SU-DHL-6 (cell line): ENCODE results near the gene THSD7A.

Experiments used
- H2AFZ ChIP-seq: fragments of 200-600 bp; sonication (generic); 2 replicates; pipeline ENCODE4 v1.6.1; 2014; ENCODE audit warnings: low read depth, mild to moderate bottlenecking, moderate library complexity, mixed read lengths, antibody characterized with exemption, low read length; ENCODE audit not compliant: severe bottlenecking
- H3F3A ChIP-seq: fragments of 200-600 bp; shearing (Covaris generic); 2 replicates; pipeline ENCODE4 v1.6.0; 2016; ENCODE audit warnings: antibody characterized with exemption, mild to moderate bottlenecking; ENCODE audit not compliant: insufficient read depth
- H3K27ac ChIP-seq: fragments of 200-600 bp; sonication (generic); 2 replicates; pipeline ENCODE4 v1.5.1; 2016; ENCODE audit warnings: low read depth, mild to moderate bottlenecking, low read length, moderate library complexity, mixed read lengths
- H3K27me3 ChIP-seq: fragments of 200-600 bp; sonication (generic), shearing (Covaris generic); 2 replicates; pipeline ENCODE4 v1.6.0; 2014; ENCODE audit warnings: mild to moderate bottlenecking, low read length
- H3K36me3 ChIP-seq: fragments of 200-600 bp; sonication (generic); 2 replicates; pipeline ENCODE4 v1.6.1; 2014; ENCODE audit warnings: mild to moderate bottlenecking, low read length, mixed read lengths
- H3K4me2 ChIP-seq: fragments of 300-600, 200-600 bp; shearing (Covaris generic), sonication (generic); 2 replicates; pipeline ENCODE4 v1.6.0; 2014; ENCODE audit warnings: low read length, low read depth, mild to moderate bottlenecking; ENCODE audit not compliant: poor library complexity, severe bottlenecking
- H3K4me3 ChIP-seq: fragments of 200-600 bp; sonication (generic); 2 replicates; pipeline ENCODE4 v1.5.1; 2014; ENCODE audit warnings: antibody characterized with exemption, low read length, mild to moderate bottlenecking, mixed read lengths; ENCODE audit not compliant: insufficient read depth, poor library complexity, severe bottlenecking
- H3K79me2 ChIP-seq: fragments of 200-600 bp; sonication (generic); 2 replicates; pipeline ENCODE4 v1.6.1; 2014; ENCODE audit warnings: mild to moderate bottlenecking, low read length, moderate library complexity; ENCODE audit not compliant: insufficient read depth
- H3K9ac ChIP-seq: fragments of 200-600 bp; sonication (generic); 2 replicates; pipeline ENCODE4 v1.7.0; 2014; ENCODE audit warnings: mild to moderate bottlenecking, low read length
- H3K9me2 ChIP-seq: fragments of 200-600 bp; sonication (generic); replicated peaks from 2 replicates; pipeline ENCODE4 v1.6.1; 2014; ENCODE audit warnings: low read length; ENCODE audit not compliant: insufficient read depth
- H3K9me3 ChIP-seq: fragments of 200-600 bp; sonication (generic); 2 replicates; pipeline ENCODE4 v1.6.1; 2014; ENCODE audit warnings: low read length, mixed read lengths; ENCODE audit not compliant: insufficient read depth
- H4K20me1 ChIP-seq: fragments of 200-600 bp; sonication (generic); 2 replicates; pipeline ENCODE4 v1.6.1; 2014; ENCODE audit warnings: low read depth, mild to moderate bottlenecking, antibody characterized with exemption, low read length, moderate library complexity, mixed read lengths
- EZH2phosphoT487 ChIP-seq: fragments of 200-600 bp; sonication (generic), shearing (Covaris generic); conservative IDR thresholded peaks from 2 replicates; pipeline ENCODE4 v1.6.1; 2018; ENCODE audit warnings: mild to moderate bottlenecking, antibody characterized with exemption, low read length, moderate library complexity, mixed read lengths
- TF ChIP-seq, protein P1 (sequence below): fragments of 200-600 bp; sonication (generic); IDR thresholded peaks from one replicate; pipeline ENCODE4 v1.5.1; 2017; ENCODE audit warnings: antibody characterized with exemption, mild to moderate bottlenecking, low read length, moderate library complexity; ENCODE audit not compliant: insufficient read depth, poor library complexity, severe bottlenecking

THSD7A gene

GRCh38 chr7:11436316-11436715 is 395.7 kb downstream of the THSD7A start:
- H3K9me3 ChIP-seq, result no peaks in the 10 kb centered on the region
- H4K20me1 ChIP-seq, result no peaks in the 10 kb centered on the region
- no peaks in the 10 kb centered on the region for H3K79me2 ChIP-seq
- H3K9me2 ChIP-seq, result no peaks in the 10 kb centered on the region
- H3F3A ChIP-seq, result no peaks in the 10 kb centered on the region
- no peak overlapping the region for H3K27ac ChIP-seq
- no peaks in the 10 kb centered on the region for H3K27me3 ChIP-seq
- H3K36me3 ChIP-seq, result no peaks in the 10 kb centered on the region
- no peak overlapping the region for H2AFZ ChIP-seq
- H3K4me3 ChIP-seq, result no peak overlapping the region
- H3K9ac ChIP-seq, result no peak overlapping the region
- TF ChIP-seq, protein P1, sequence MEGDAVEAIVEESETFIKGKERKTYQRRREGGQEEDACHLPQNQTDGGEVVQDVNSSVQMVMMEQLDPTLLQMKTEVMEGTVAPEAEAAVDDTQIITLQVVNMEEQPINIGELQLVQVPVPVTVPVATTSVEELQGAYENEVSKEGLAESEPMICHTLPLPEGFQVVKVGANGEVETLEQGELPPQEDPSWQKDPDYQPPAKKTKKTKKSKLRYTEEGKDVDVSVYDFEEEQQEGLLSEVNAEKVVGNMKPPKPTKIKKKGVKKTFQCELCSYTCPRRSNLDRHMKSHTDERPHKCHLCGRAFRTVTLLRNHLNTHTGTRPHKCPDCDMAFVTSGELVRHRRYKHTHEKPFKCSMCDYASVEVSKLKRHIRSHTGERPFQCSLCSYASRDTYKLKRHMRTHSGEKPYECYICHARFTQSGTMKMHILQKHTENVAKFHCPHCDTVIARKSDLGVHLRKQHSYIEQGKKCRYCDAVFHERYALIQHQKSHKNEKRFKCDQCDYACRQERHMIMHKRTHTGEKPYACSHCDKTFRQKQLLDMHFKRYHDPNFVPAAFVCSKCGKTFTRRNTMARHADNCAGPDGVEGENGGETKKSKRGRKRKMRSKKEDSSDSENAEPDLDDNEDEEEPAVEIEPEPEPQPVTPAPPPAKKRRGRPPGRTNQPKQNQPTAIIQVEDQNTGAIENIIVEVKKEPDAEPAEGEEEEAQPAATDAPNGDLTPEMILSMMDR, result no peak
- no peak for TF ChIP-seq EZH2phosphoT487
- no peak overlapping the region for H3K4me2 ChIP-seq

- Histone ChIP-seq H3K4me2 (no peak overlapping the region), H2AFZ (no peak overlapping the region), H3K36me3 (no peaks in the 10 kb centered on the region), H3K9me3 (no peaks in the 10 kb centered on the region), H4K20me1 (no peaks in the 10 kb centered on the region), H3K27ac (no peak overlapping the region), H3K4me3 (no peak overlapping the region), H3K9me2 (no peaks in the 10 kb centered on the region), H3K79me2 (no peaks in the 10 kb centered on the region), H3K9ac (no peak overlapping the region), H3F3A (no peaks in the 10 kb centered on the region), H3K27me3 (no peaks in the 10 kb centered on the region)
- no peak for TF ChIP-seq EZH2phosphoT487
- TF ChIP-seq, protein P1, result no peak
These were observed 397.6 kb downstream of the THSD7A start for GRCh38 chr7:11434366-11434765.

- no peaks in the 10 kb centered on the region for H3F3A ChIP-seq
- H3K27ac ChIP-seq, result no peak overlapping the region
- no peaks in the 10 kb centered on the region for H3K36me3 ChIP-seq
- H4K20me1 ChIP-seq, result no peaks in the 10 kb centered on the region
- H3K9ac ChIP-seq, result no peak overlapping the region
- no peaks in the 10 kb centered on the region for H3K9me2 ChIP-seq
- H3K27me3 ChIP-seq, result no peaks in the 10 kb centered on the region
- H3K79me2 ChIP-seq, result no peaks in the 10 kb centered on the region
- H3K9me3 ChIP-seq, result no peaks in the 10 kb centered on the region
- no peak overlapping the region for H2AFZ ChIP-seq
- TF ChIP-seq, protein P1, result no peak
- TF ChIP-seq EZH2phosphoT487, result no peak
- no peak overlapping the region for H3K4me3 ChIP-seq
- no peak overlapping the region for H3K4me2 ChIP-seq
These were observed 401.2 kb downstream of the THSD7A start for GRCh38 chr7:11430841-11431240.
